RWPE1 (cell line): ENCODE measurements around the gene ACTG1.
A peak's percentile ranks its signal among the peaks of the same experiment; 100 is the strongest.

Experiments used
- CTCF ChIA-PET: fragments of 350-600 bp; sonication (Branson Sonifier 250); formaldehyde crosslinking; extraction: SDS; loops from one replicate; lab custom pipeline; 2021; lab: Yijun Ruan, JAX
- POLR2A ChIA-PET: fragments of 400-600 bp; formaldehyde crosslinking; extraction: SDS; loops from one replicate; lab custom pipeline; 2020; ENCODE audit warnings: antibody characterized with exemption; ENCODE audit not compliant: low non-redundant PET; lab: Yijun Ruan, JAX
- DNase-seq: peaks from one replicate; pipeline ENCODE4 v3.0.0; 2012; ENCODE audit warnings: low spot score
- H3K27ac ChIP-seq: fragments of 450-650 bp; 2 replicates; pipeline ENCODE4 v1.5.1; 2017
- TF ChIP-seq, protein P1 (sequence below): fragments of 450-650 bp; conservative IDR thresholded peaks from 2 replicates; pipeline ENCODE4 v1.5.1; 2017; ENCODE audit warnings: low read depth, mild to moderate bottlenecking

ACTG1 gene

DNA sequence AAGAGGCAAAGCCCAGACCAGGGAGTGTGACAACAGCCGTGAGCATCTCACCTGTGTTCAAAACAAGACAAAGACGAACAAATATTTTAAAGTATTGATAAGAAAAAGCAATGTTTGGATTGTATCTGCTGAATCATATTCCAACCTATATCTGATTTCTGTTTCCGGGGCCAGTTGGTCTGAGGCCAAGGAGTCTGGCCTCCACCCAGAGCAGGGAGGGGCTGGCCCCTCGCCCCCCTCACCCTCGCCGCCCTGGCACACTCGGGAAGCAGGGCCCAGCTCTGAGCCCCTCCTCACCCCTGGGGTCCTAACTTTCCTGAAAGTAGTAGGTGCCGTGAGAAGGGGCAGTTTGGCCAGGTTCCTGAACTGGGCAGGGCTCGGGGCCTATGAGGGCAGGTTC lies 48.0 kb downstream of the ACTG1 start:
- CTCF ChIA-PET, result no interaction called here
- H3K27ac ChIP-seq, result peak overlapping the region; percentile 24
- TF ChIP-seq, protein P1, sequence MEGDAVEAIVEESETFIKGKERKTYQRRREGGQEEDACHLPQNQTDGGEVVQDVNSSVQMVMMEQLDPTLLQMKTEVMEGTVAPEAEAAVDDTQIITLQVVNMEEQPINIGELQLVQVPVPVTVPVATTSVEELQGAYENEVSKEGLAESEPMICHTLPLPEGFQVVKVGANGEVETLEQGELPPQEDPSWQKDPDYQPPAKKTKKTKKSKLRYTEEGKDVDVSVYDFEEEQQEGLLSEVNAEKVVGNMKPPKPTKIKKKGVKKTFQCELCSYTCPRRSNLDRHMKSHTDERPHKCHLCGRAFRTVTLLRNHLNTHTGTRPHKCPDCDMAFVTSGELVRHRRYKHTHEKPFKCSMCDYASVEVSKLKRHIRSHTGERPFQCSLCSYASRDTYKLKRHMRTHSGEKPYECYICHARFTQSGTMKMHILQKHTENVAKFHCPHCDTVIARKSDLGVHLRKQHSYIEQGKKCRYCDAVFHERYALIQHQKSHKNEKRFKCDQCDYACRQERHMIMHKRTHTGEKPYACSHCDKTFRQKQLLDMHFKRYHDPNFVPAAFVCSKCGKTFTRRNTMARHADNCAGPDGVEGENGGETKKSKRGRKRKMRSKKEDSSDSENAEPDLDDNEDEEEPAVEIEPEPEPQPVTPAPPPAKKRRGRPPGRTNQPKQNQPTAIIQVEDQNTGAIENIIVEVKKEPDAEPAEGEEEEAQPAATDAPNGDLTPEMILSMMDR, result no peak
- POLR2A ChIA-PET, result no interaction called here
- DNase-seq, result no peak

DNA sequence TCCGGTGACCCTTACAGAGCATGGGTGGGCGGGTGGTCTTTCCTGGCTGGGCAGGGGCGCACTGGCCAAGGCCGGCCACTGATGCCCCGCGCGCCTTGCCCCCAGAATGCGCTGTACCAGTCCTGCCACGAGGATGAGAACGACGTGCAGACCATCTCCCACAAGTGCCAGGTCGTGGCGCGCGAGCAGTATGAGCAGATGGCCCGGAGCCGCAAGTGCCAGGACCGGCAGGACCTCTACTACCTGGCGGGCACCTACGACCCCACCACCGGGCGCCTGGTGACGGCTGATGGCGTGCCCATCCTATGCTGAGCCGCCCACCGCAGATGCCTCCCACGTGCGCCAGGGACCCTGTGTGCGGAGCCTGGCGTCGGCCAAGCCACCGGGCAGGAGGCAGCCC lies 49.1 kb downstream of the ACTG1 start:
- no peak for DNase-seq
- ChIA-PET CTCF (no interaction called here), POLR2A (no interaction called here)
- no peak overlapping the region for H3K27ac ChIP-seq
- TF ChIP-seq, protein P1, result no peak

DNA sequence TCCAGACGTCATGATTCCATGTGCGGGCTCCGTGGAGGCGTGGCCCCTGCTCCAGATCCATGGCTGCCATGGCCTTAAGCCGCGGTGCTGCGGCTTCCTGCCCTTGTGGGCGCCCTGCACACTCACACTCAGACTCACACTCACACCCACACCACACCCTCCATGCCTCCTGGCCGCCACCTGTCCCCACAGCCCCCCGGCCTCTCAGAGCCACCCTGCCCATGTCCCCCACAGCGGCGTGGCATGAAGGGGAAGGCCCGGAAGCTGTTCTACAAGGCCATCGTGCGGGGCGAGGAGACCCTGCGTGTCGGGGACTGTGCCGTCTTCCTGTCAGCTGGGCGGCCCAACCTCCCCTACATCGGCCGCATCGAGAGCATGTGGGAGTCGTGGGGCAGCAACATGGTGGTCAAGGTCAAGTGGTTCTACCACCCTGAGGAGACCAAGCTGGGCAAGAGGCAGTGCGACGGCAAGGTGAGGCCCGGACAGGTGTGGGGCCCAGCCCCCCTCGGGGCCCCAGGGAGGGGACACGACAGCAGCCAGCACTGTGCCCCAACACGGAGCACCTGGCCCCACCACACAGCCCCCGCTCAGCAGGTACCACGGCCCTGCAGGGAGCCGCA lies 50.0 kb downstream of the ACTG1 start:
- ChIA-PET CTCF (interaction anchor here (1.9 kb wide), 1 partner anchor 22 kb away, joined by 12 read pairs; no protein-coding TSS in a partner anchor), POLR2A (no interaction called here)
- no peak for DNase-seq
- TF ChIP-seq, protein P1, result no peak
- H3K27ac ChIP-seq, result no peak overlapping the region

DNA sequence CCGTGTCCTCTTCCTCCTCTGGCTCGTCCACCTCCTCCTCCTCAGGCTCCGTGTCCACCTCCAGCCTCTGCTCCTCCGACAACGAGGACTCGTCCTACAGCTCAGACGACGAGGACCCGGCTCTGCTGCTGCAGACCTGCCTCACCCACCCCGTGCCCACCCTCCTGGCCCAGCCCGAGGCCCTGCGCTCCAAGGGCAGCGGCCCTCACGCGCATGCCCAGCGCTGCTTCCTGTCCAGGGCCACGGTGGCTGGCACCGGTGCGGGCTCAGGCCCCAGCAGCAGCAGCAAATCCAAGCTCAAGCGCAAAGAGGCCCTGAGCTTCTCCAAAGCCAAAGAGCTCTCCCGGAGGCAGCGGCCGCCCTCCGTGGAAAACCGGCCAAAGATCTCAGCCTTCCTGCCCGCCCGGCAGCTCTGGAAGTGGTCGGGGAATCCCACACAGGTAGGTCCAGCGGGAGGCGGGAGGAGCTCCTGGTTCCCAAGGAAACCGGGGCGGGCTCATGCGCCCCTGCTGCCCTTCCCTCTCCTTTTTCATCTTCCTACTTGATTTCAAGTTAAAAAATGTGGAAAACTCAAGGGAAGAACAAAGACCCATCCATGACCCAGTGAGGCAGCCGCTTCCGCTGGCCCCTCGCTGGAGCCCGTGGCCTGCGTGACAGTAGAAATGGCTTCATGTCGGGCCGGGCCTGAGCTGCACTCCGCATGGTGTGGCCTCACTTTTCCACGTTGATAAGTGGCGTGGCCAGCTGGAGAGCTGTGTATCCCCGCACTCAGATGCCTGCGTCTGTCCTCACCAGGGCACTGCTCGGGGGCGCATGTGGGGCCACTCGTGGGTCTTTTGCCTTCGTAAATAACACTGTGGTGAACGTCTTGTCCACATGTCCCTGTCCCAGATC lies 50.7 kb downstream of the ACTG1 start:
- DNase-seq, result no peak
- H3K27ac ChIP-seq, result peak overlapping the region; percentile 26
- ChIA-PET POLR2A (no interaction called here), CTCF (interaction anchor here (1.9 kb wide), 1 partner anchor 23 kb away, joined by 12 read pairs; no protein-coding TSS in a partner anchor)
- TF ChIP-seq, protein P1, result no peak

DNA sequence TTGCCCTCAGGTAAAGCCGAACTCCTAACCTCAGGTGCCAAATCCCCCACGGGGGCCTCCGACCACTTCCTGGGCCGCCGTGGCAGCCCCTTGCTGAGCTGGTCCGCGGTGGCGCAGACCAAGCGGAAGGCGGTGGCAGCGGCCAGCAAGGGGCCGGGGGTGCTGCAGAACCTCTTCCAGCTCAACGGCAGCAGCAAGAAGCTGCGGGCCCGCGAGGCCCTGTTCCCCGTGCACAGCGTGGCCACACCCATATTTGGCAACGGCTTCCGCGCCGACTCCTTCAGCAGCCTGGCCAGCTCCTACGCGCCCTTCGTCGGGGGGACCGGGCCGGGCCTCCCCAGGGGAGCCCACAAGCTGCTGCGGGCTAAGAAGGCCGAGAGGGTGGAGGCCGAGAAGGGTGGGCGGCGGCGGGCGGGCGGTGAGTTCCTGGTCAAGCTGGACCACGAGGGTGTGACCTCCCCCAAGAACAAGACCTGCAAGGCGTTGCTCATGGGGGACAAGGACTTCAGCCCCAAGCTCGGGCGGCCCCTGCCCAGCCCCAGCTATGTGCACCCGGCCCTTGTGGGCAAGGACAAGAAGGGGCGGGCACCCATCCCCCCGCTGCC lies 51.6 kb downstream of the ACTG1 start:
- H3K27ac ChIP-seq, result no peak overlapping the region; the same call in 1 of the 2 replicates
- DNase-seq, result no peak
- TF ChIP-seq, protein P1, result no peak
- CTCF ChIA-PET, result interaction anchor here (1.9 kb wide), 1 partner anchor 24 kb away, joined by 12 read pairs; no protein-coding TSS in a partner anchor
- POLR2A ChIA-PET, result interaction anchor here (0.6 kb wide), 1 partner anchor 42 kb away, joined by 3 read pairs; no protein-coding TSS in a partner anchor
